SK-N-SH (cell line): Measurements from ENCODE around the gene ARFRP1. TPM values are rescaled to one million over a fixed set of nuclear protein-coding genes. Genes with fewer than 3 reads are reported as not detected.

Experiments used
- CTCF ChIA-PET: fragments of 300-600, 350-600 bp; formaldehyde crosslinking; extraction: SDS; loops from one replicate; lab custom pipeline; 2021; lab: Yijun Ruan, JAX
- POLR2A ChIA-PET: fragments of 350-600 bp; sonication (Branson Sonifier 250); formaldehyde crosslinking; extraction: SDS; loops from one replicate; lab custom pipeline; 2020; ENCODE audit warnings: antibody characterized with exemption, inconsistent platforms; lab: Yijun Ruan, JAX
- DNase-seq: peaks from one replicate; pipeline ENCODE4 v3.0.0; 2012
- H2AFZ ChIP-seq: fragments of 200-600 bp; sonication (generic); 2 replicates; pipeline ENCODE4 v1.8.1; 2016; ENCODE audit warnings: antibody characterized with exemption, mild to moderate bottlenecking, low read depth
- H3F3A ChIP-seq: fragments of 200-600 bp; sonication (generic); replicated peaks from 2 replicates; pipeline ENCODE3; 2016; ENCODE audit warnings: antibody characterized with exemption, mild to moderate bottlenecking; ENCODE audit not compliant: insufficient read depth
- H3K27ac ChIP-seq, 2 experiments: fragments of 200-500 bp in 1 of 2; fragments of 200-600 bp in 1 of 2; sonication (Bioruptor generic) in 1 of 2; sonication (generic), shearing (Covaris generic) in 1 of 2; 2 replicates each; pipeline versions ENCODE4 v1.5.1 to v1.6.1; 2014 to 2016; ENCODE audit warnings: low read depth in 2 of 2, inconsistent platforms in 1 of 2, low read length in 1 of 2, mild to moderate bottlenecking in 1 of 2, mixed read lengths in 1 of 2
- H3K27me3 ChIP-seq: fragments of 200-600 bp; sonication (generic), shearing (Covaris generic); 2 replicates; pipeline ENCODE4 v1.6.1; 2016; ENCODE audit warnings: mixed run types; ENCODE audit not compliant: insufficient read depth
- H3K36me3 ChIP-seq, 2 experiments: fragments of 200-500 bp in 1 of 2; fragments of 200-600 bp in 1 of 2; sonication (Bioruptor generic) in 1 of 2; sonication (generic) in 1 of 2; replicated peaks in 1 of 2; 2 replicates each; pipeline versions ENCODE3 to v1.5.1; 2014 to 2016; ENCODE audit warnings: low read length in 1 of 2, mild to moderate bottlenecking in 1 of 2; ENCODE audit not compliant: insufficient read depth in 2 of 2, control insufficient read depth in 1 of 2
- H3K4me1 ChIP-seq, 2 experiments: fragments of 200-500 bp in 1 of 2; fragments of 200-600 bp in 1 of 2; sonication (Bioruptor generic) in 1 of 2; sonication (generic), shearing (Covaris generic) in 1 of 2; 2 replicates each; pipeline versions ENCODE4 v1.5.1 to v1.6.1; 2014 to 2016; ENCODE audit warnings: low read depth in 1 of 2, low read length in 1 of 2, mixed run types in 1 of 2; ENCODE audit not compliant: insufficient read depth in 2 of 2, control insufficient read depth in 1 of 2
- H3K4me2 ChIP-seq: fragments of 200-600 bp; sonication (generic), shearing (Covaris generic); 2 replicates; pipeline ENCODE4 v1.6.1; 2017; ENCODE audit warnings: mixed run types
- H3K4me3 ChIP-seq, 2 experiments: fragments of 200-500 bp in 1 of 2; fragments of 200-600 bp in 1 of 2; sonication (Bioruptor generic) in 1 of 2; sonication (generic), shearing (Covaris generic) in 1 of 2; 2 replicates each; pipeline versions ENCODE4 v1.5.1 to v1.8.1; 2014 to 2016; ENCODE audit warnings: low read depth in 2 of 2, inconsistent platforms in 1 of 2, low read length in 1 of 2, mild to moderate bottlenecking in 1 of 2, mixed read lengths in 1 of 2, moderate library complexity in 1 of 2
- H3K79me2 ChIP-seq: fragments of 200-600 bp; sonication (generic); 2 replicates; pipeline ENCODE4 v1.8.1; 2017; ENCODE audit warnings: mild to moderate bottlenecking; ENCODE audit not compliant: insufficient read depth
- H3K9ac ChIP-seq: fragments of 200-600 bp; sonication (generic); 2 replicates; pipeline ENCODE4 v1.6.1; 2017; ENCODE audit warnings: mixed run types
- H3K9me2 ChIP-seq: fragments of 200-600 bp; sonication (generic); 2 replicates; pipeline ENCODE4 v1.6.1; 2017; ENCODE audit warnings: mixed run types
- H3K9me3 ChIP-seq: fragments of 200-600 bp; sonication (generic); 2 replicates; pipeline ENCODE4 v1.6.1; 2017; ENCODE audit warnings: mixed run types, mild to moderate bottlenecking, moderate library complexity
- H4K20me1 ChIP-seq: fragments of 200-600 bp; sonication (generic); 2 replicates; pipeline ENCODE4 v1.6.1; 2017; ENCODE audit warnings: mild to moderate bottlenecking, mixed run types; ENCODE audit not compliant: insufficient read depth
- CHD2 ChIP-seq: fragments of 150-350 bp; IDR thresholded peaks from 2 replicates; pipeline ENCODE4 v1.6.1; 2018; ENCODE audit warnings: low read length; ENCODE audit not compliant: partially characterized antibody
- ELF1 ChIP-seq: IDR thresholded peaks from 2 replicates; pipeline ENCODE4 v1.4.0; 2012
- EP300 ChIP-seq, 2 experiments: IDR thresholded peaks; 2 replicates each; pipeline versions ENCODE4 v1.4.0 to v1.6.1; 2012; ENCODE audit warnings: borderline replicate concordance in 1 of 2, low read depth in 1 of 2, low read length in 1 of 2
- FOSL2 ChIP-seq: IDR thresholded peaks from 2 replicates; pipeline ENCODE4 v1.4.0; 2012; ENCODE audit warnings: low read depth, mild to moderate bottlenecking, moderate library complexity, borderline replicate concordance
- FOXJ3 ChIP-seq: sonication (generic); formaldehyde crosslinking; IDR thresholded peaks from 2 replicates; pipeline ENCODE4 v1.5.1; 2020; ENCODE audit warnings: mild to moderate bottlenecking, missing genetic modification reagents
- FOXM1 ChIP-seq: IDR thresholded peaks from 2 replicates; pipeline ENCODE4 v1.4.0; 2012; ENCODE audit warnings: low read depth, mild to moderate bottlenecking
- GABPA ChIP-seq: IDR thresholded peaks from 2 replicates; pipeline ENCODE4 v1.4.0; 2012; ENCODE audit warnings: low read depth, mild to moderate bottlenecking
- GATA2 ChIP-seq: sonication (generic); formaldehyde crosslinking; IDR thresholded peaks from 2 replicates; pipeline ENCODE4 v1.5.0; 2020; ENCODE audit warnings: mild to moderate bottlenecking, missing genetic modification reagents
- JUND ChIP-seq: IDR thresholded peaks from 2 replicates; pipeline ENCODE4 v1.4.0; 2012
- MEF2A ChIP-seq: IDR thresholded peaks from 2 replicates; pipeline ENCODE4 v1.4.0; 2012; ENCODE audit warnings: low read depth, borderline replicate concordance
- MXI1 ChIP-seq: IDR thresholded peaks from 2 replicates; pipeline ENCODE4 v1.6.1; 2012; ENCODE audit warnings: mild to moderate bottlenecking, low read depth, low read length, improper control_type of control experiment
- NFIC ChIP-seq: IDR thresholded peaks from 2 replicates; pipeline ENCODE4 v1.4.0; 2012; ENCODE audit warnings: borderline replicate concordance
- NRF1 ChIP-seq: IDR thresholded peaks from 2 replicates; pipeline ENCODE4 v1.6.1; 2012; ENCODE audit warnings: low read depth, mild to moderate bottlenecking, low read length
- POLR2AphosphoS5 ChIP-seq: IDR thresholded peaks from 2 replicates; pipeline ENCODE4 v1.6.1; 2012; ENCODE audit warnings: low read depth, low read length
- RAD21 ChIP-seq: IDR thresholded peaks from 2 replicates; pipeline ENCODE4 v1.6.1; 2012; ENCODE audit warnings: mild to moderate bottlenecking, low read length
- RCOR1 ChIP-seq: fragments of 150-350 bp; IDR thresholded peaks from 2 replicates; pipeline ENCODE4 v1.6.1; 2017; ENCODE audit warnings: antibody characterized with exemption, low read length
- RXRA ChIP-seq: IDR thresholded peaks from 2 replicates; pipeline ENCODE4 v1.4.0; 2012; ENCODE audit warnings: low read depth, mild to moderate bottlenecking, borderline replicate concordance
- TCF12 ChIP-seq: IDR thresholded peaks from 2 replicates; pipeline ENCODE4 v1.4.0; 2012
- TEAD4 ChIP-seq: IDR thresholded peaks from 2 replicates; pipeline ENCODE4 v1.4.0; 2012; ENCODE audit warnings: mild to moderate bottlenecking, borderline replicate concordance; ENCODE audit not compliant: insufficient read depth
- YY1 ChIP-seq: IDR thresholded peaks from 2 replicates; pipeline ENCODE4 v1.4.0; 2012; ENCODE audit warnings: low read depth, mild to moderate bottlenecking
- WGBS: methylation state at CpG from one replicate; pipeline ENCODE4 v1.1.6; 2017; ENCODE audit warnings: low lambda C conversion rate; 5-methylcytosine and 5-hydroxymethylcytosine counted together
- polyA plus RNA-seq, 3 experiments: library from polyadenylated mRNA; depleted of rRNA; stranded (reverse); fragments of >200 nt; gene quantifications; 2 replicates each; pipeline ENCODE4 v1.2.3, GENCODE V29; 2012
- TF ChIP-seq, protein P1 (sequence below): fragments of 150-350 bp; IDR thresholded peaks from 2 replicates; pipeline ENCODE4 v1.6.1; 2017; ENCODE audit warnings: antibody characterized with exemption, low read length, low read depth, borderline replicate concordance
- TF ChIP-seq, protein P2 (sequence below): fragments of 150-350 bp; IDR thresholded peaks from 2 replicates; pipeline ENCODE4 v1.6.1; 2016; ENCODE audit warnings: mild to moderate bottlenecking, low read depth, low read length

ARFRP1 gene
- polyA plus RNA-seq, 1 of the 3 experiments (the other 2 are of a cell fraction): 72.8 TPM

DNA sequence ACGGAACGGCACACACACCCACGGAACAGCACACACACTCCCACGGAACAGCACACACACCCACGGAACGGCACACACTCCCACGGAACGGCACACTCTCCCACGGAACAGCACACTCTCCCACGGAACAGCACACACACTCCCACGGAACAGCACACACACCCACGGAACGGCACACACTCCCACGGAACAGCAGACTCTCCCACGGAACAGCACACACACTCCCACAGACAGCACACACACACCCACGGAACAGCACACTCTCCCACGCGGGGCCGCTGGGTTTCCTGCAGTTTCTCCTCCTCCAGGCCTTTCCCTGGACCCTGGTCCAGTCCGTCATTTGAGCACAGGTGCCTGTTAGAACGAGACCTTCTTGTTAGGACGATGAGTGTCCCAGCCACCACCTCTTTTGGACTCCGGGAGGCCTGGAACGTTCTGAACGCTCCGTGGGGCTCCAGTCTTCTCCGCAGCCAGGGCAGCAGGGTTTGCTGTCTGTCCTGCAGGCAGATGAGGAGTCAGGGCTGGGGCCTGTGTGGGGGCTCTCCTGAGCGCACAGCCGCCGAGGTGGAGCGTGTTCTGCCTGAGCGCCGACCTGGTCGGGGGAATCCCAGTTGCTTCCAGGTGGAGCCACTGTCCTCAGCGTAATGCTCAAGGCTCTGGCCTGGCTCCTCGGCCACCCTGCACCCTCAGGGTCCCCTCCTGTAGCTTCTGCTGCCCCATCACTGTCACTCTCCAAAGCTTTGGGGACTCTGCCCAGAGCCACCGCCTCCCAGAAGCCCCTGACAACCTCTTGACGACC, 28.9 kb downstream of the ARFRP1 start:
- WGBS: 90% methylated on average over 38 of the region's 38 CpGs
- no peak overlapping the region for H3K4me2 ChIP-seq

DNA sequence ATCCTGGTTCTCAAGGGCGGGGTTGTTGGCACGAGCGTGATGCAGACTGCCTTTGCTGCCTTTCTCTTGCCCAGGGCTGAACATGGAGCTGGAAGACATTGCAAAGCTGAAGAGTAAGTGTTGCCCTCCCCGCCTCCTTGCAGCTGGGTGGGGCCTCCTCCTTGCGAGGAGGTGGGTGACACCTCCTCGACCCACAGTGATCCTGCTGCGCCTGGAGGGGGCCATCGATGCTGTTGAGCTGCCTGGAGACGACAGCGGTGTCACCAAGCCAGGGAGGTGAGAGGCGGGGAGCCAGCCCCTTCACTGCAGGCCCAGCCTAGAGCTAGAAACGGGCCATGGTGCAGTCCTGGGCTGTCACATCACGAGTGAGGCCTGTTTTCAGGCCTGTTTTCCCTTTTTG, 29.7 kb downstream of the ARFRP1 start:
- peaks cover 6 to 11% of the 10 kb centered on the region in 2 experiments for H3K36me3 ChIP-seq
- H3K9me3 ChIP-seq: no peaks in the 10 kb centered on the region
- H3F3A ChIP-seq: peaks cover 11% of the 10 kb centered on the region
- no peak overlapping the region for H2AFZ ChIP-seq
- no peaks in the 10 kb centered on the region for H3K79me2 ChIP-seq
- WGBS: 83% methylated on average over 7 of the region's 13 CpGs
- no peaks in the 10 kb centered on the region for H4K20me1 ChIP-seq
- H3K4me2 ChIP-seq: no peak overlapping the region
- POLR2A ChIA-PET: no interaction called here
- CTCF ChIA-PET: no interaction called here
- no peak overlapping the region for H3K27ac ChIP-seq
- no peak overlapping the region for H3K9ac ChIP-seq
- H3K27me3 ChIP-seq: no peaks in the 10 kb centered on the region
- no peaks in the 10 kb centered on the region for H3K9me2 ChIP-seq
- TF ChIP-seq EP300 (IDR thresholded peaks at IDR 0.05; ENCODE audit: borderline replicate concordance in 1 of 2, low read depth in 1 of 2, low read length in 1 of 2) (no peak), RAD21 (no peak), NRF1 (no peak), NFIC (no peak), CHD2 (no peak), GABPA (no peak), GATA2 (no peak), MEF2A (no peak), FOXM1 (no peak), FOSL2 (no peak), JUND (no peak)
- no peak for DNase-seq
- H3K4me1 ChIP-seq: peaks cover 0 to 13% of the 10 kb centered on the region in 2 experiments; a peak in 3 of 4 replicates
- no peak overlapping the region for H3K4me3 ChIP-seq

More for the DNA sequence above, 28.9 kb downstream of the ARFRP1 start:
- H3F3A ChIP-seq: peaks cover 12% of the 10 kb centered on the region
- ChIA-PET POLR2A (no interaction called here), CTCF (no interaction called here)
- H3K27ac ChIP-seq: no peak overlapping the region
- H3K9me2 ChIP-seq: no peaks in the 10 kb centered on the region
- H4K20me1 ChIP-seq: no peaks in the 10 kb centered on the region
- no peak overlapping the region for H2AFZ ChIP-seq
- H3K9ac ChIP-seq: no peak overlapping the region
- peaks cover 6 to 8% of the 10 kb centered on the region in 2 experiments for H3K36me3 ChIP-seq
- no peak overlapping the region for H3K4me3 ChIP-seq
- no peaks in the 10 kb centered on the region for H3K27me3 ChIP-seq
- H3K4me1 ChIP-seq: peaks cover 0 to 16% of the 10 kb centered on the region in 2 experiments; a peak in 3 of 4 replicates
- TF ChIP-seq RAD21 (no peak), NFIC (no peak), JUND (no peak), TEAD4 (no peak), FOXJ3 (CRISPR knock-in tag) (no peak), TCF12 (no peak), ELF1 (no peak), CHD2 (no peak), MXI1 (no peak), GABPA (no peak), POLR2AphosphoS5 (no peak), RXRA (no peak), RCOR1 (no peak), YY1 (no peak)
- TF ChIP-seq, protein P1, sequence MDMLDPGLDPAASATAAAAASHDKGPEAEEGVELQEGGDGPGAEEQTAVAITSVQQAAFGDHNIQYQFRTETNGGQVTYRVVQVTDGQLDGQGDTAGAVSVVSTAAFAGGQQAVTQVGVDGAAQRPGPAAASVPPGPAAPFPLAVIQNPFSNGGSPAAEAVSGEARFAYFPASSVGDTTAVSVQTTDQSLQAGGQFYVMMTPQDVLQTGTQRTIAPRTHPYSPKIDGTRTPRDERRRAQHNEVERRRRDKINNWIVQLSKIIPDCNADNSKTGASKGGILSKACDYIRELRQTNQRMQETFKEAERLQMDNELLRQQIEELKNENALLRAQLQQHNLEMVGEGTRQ: no peak
- TF ChIP-seq, protein P2, sequence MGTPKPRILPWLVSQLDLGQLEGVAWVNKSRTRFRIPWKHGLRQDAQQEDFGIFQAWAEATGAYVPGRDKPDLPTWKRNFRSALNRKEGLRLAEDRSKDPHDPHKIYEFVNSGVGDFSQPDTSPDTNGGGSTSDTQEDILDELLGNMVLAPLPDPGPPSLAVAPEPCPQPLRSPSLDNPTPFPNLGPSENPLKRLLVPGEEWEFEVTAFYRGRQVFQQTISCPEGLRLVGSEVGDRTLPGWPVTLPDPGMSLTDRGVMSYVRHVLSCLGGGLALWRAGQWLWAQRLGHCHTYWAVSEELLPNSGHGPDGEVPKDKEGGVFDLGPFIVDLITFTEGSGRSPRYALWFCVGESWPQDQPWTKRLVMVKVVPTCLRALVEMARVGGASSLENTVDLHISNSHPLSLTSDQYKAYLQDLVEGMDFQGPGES: no peak
- TF ChIP-seq, all 33 proteins: peak for 0
- DNase-seq: no peak
- H3K79me2 ChIP-seq: no peaks in the 10 kb centered on the region
- no peaks in the 10 kb centered on the region for H3K9me3 ChIP-seq
